Right lung (tissue), 5 donors: ENCODE results near the gene ATP10B. TPM values are rescaled to one million over a fixed set of nuclear protein-coding genes. Genes with fewer than 3 reads are reported as not detected.

Experiments
- DNase-seq, 2 donors: peaks; one replicate each; pipeline ENCODE4 v3.0.0-alpha.2; 2013
- polyA plus RNA-seq, 5 donors: library from polyadenylated mRNA; unstranded; fragments of 120-200 nt; gene quantifications; one replicate each; pipeline versions ENCODE4 v1.2.1 to v1.2.3, GENCODE V29; 2013; ENCODE audit warnings: inconsistent platforms in 1 of 5, low replicate concordance in 1 of 5; ENCODE audit not compliant: insufficient read length in 5 of 5, insufficient read depth in 1 of 5

ATP10B gene
- polyA plus RNA-seq, 5 donors = 0.19 to 0.57 (median 0.23) TPM

- no peak for DNase-seq
These were observed 337.8 kb downstream of the ATP10B start for GRCh38 chr5:160514191-160514590.

- DNase-seq = no peak
These were observed 338.5 kb downstream of the ATP10B start for GRCh38 chr5:160513485-160513884.
